Mucosa of stomach (tissue), 1 donor: Measurements from ENCODE around the gene PRKG1.

Experiments
- H3K27me3 ChIP-seq: one replicate; pipeline ENCODE4 v1.7.0; 2013; ENCODE audit warnings: mild to moderate bottlenecking, low read length; ENCODE audit not compliant: control insufficient read depth, insufficient read depth
- H3K36me3 ChIP-seq: one replicate; pipeline ENCODE4 v1.7.0; 2013; ENCODE audit warnings: low read length; ENCODE audit not compliant: control insufficient read depth, insufficient read depth
- H3K4me1 ChIP-seq: one replicate; pipeline ENCODE4 v1.7.0; 2013; ENCODE audit warnings: mild to moderate bottlenecking, low read length; ENCODE audit not compliant: control insufficient read depth, insufficient read depth
- H3K4me3 ChIP-seq: one replicate; pipeline ENCODE4 v1.7.0; 2013; ENCODE audit warnings: low read length
- H3K9ac ChIP-seq: one replicate; pipeline ENCODE4 v1.7.0; 2013; ENCODE audit warnings: mild to moderate bottlenecking, low read length, moderate library complexity
- H3K9me3 ChIP-seq: one replicate; pipeline ENCODE4 v1.7.0; 2013; ENCODE audit warnings: mild to moderate bottlenecking, low read length, moderate library complexity; ENCODE audit not compliant: control insufficient read depth
- donor health status: Pancreatic carcinoma.

PRKG1 gene

GRCh38 chr10:51961401-51961800, 887.1 kb downstream of the PRKG1 start:
- H3K4me3 ChIP-seq: no peak overlapping the region

GRCh38 chr10:51964630-51965029, 890.3 kb downstream of the PRKG1 start:
- Histone ChIP-seq H3K4me1 (peaks cover 6% of the 10 kb centered on the region), H3K9ac (no peak overlapping the region), H3K36me3 (no peaks in the 10 kb centered on the region), H3K9me3 (no peaks in the 10 kb centered on the region), H3K4me3 (no peak overlapping the region), H3K27me3 (no peaks in the 10 kb centered on the region)

More at GRCh38 chr10:51961401-51961800, 887.1 kb downstream of the PRKG1 start:
- Histone ChIP-seq H3K9ac (no peak overlapping the region), H3K27me3 (no peaks in the 10 kb centered on the region), H3K36me3 (no peaks in the 10 kb centered on the region), H3K4me1 (peaks cover 6% of the 10 kb centered on the region), H3K9me3 (no peaks in the 10 kb centered on the region)

GRCh38 chr10:51965451-51965850, 891.2 kb downstream of the PRKG1 start:
- Histone ChIP-seq H3K4me1 (peaks cover 6% of the 10 kb centered on the region), H3K27me3 (no peaks in the 10 kb centered on the region), H3K9ac (no peak overlapping the region), H3K36me3 (no peaks in the 10 kb centered on the region), H3K9me3 (no peaks in the 10 kb centered on the region), H3K4me3 (no peak overlapping the region)

GRCh38 chr10:51972733-51973346, 898.6 kb downstream of the PRKG1 start:
- Histone ChIP-seq H3K9me3 (no peaks in the 10 kb centered on the region), H3K4me3 (no peak overlapping the region), H3K27me3 (no peaks in the 10 kb centered on the region), H3K4me1 (no peaks in the 10 kb centered on the region), H3K9ac (no peak overlapping the region), H3K36me3 (no peaks in the 10 kb centered on the region)

- H3K4me1 ChIP-seq: no peaks in the 10 kb centered on the region
- no peak overlapping the region for H3K4me3 ChIP-seq
- H3K9me3 ChIP-seq: no peaks in the 10 kb centered on the region
- no peaks in the 10 kb centered on the region for H3K27me3 ChIP-seq
- no peaks in the 10 kb centered on the region for H3K36me3 ChIP-seq
- no peak overlapping the region for H3K9ac ChIP-seq
Measured at GRCh38 chr10:51980752-51981151, 906.5 kb downstream of the PRKG1 start.

GRCh38 chr10:51981731-51982130, 907.4 kb downstream of the PRKG1 start:
- H3K36me3 ChIP-seq: no peaks in the 10 kb centered on the region
- H3K4me1 ChIP-seq: no peaks in the 10 kb centered on the region
- no peaks in the 10 kb centered on the region for H3K27me3 ChIP-seq
- H3K4me3 ChIP-seq: no peak overlapping the region
- H3K9ac ChIP-seq: no peak overlapping the region
- no peaks in the 10 kb centered on the region for H3K9me3 ChIP-seq

- Histone ChIP-seq H3K4me1 (no peaks in the 10 kb centered on the region), H3K27me3 (no peaks in the 10 kb centered on the region), H3K9me3 (no peaks in the 10 kb centered on the region), H3K9ac (no peak overlapping the region), H3K36me3 (no peaks in the 10 kb centered on the region), H3K4me3 (no peak overlapping the region)
Measured at GRCh38 chr10:51983481-51983880, 909.2 kb downstream of the PRKG1 start.

GRCh38 chr10:51985336-51985735, 911.0 kb downstream of the PRKG1 start:
- Histone ChIP-seq H3K4me1 (no peaks in the 10 kb centered on the region), H3K27me3 (no peaks in the 10 kb centered on the region), H3K9me3 (no peaks in the 10 kb centered on the region), H3K4me3 (no peak overlapping the region), H3K36me3 (no peaks in the 10 kb centered on the region), H3K9ac (no peak overlapping the region)

GRCh38 chr10:51986516-51986915, 912.2 kb downstream of the PRKG1 start:
- Histone ChIP-seq H3K27me3 (no peaks in the 10 kb centered on the region), H3K9ac (no peak overlapping the region), H3K4me1 (no peaks in the 10 kb centered on the region), H3K36me3 (no peaks in the 10 kb centered on the region), H3K9me3 (no peaks in the 10 kb centered on the region), H3K4me3 (no peak overlapping the region)

- no peaks in the 10 kb centered on the region for H3K36me3 ChIP-seq
- H3K9ac ChIP-seq: no peak overlapping the region
- H3K4me3 ChIP-seq: no peak overlapping the region
- no peaks in the 10 kb centered on the region for H3K4me1 ChIP-seq
- H3K9me3 ChIP-seq: no peaks in the 10 kb centered on the region
- no peaks in the 10 kb centered on the region for H3K27me3 ChIP-seq
Measured at GRCh38 chr10:51993475-51993874, 919.2 kb downstream of the PRKG1 start.

GRCh38 chr10:51999096-51999495, 924.8 kb downstream of the PRKG1 start:
- no peaks in the 10 kb centered on the region for H3K4me1 ChIP-seq
- no peaks in the 10 kb centered on the region for H3K36me3 ChIP-seq
- no peaks in the 10 kb centered on the region for H3K9me3 ChIP-seq
- H3K4me3 ChIP-seq: no peak overlapping the region
- H3K9ac ChIP-seq: no peak overlapping the region
- no peaks in the 10 kb centered on the region for H3K27me3 ChIP-seq

- Histone ChIP-seq H3K9me3 (no peaks in the 10 kb centered on the region), H3K4me3 (no peak overlapping the region), H3K9ac (no peak overlapping the region), H3K27me3 (no peaks in the 10 kb centered on the region), H3K36me3 (no peaks in the 10 kb centered on the region), H3K4me1 (no peaks in the 10 kb centered on the region)
Measured at GRCh38 chr10:52004342-52004949, 930.2 kb downstream of the PRKG1 start.
